GM12878 (cell line): Measurements from ENCODE around the gene NUP205. TPM values are rescaled to one million over a fixed set of nuclear protein-coding genes. Genes with fewer than 3 reads are reported as not detected.

Experiments used
- ATAC-seq: fragments of 200-7000 bp; cut with Tn5 transposase; 3 replicates; pipeline ENCODE4 v1.9.1; 2020; ENCODE audit warnings: mild to moderate bottlenecking, moderate library complexity
- BruUV-seq: library from RNA; stranded (reverse); fragments of 400-500 nt; replicated peaks from 2 replicates; lab custom pipeline; 2021; lab: Mats Ljungman, UMichigan
- CTCF ChIA-PET: fragments of 300-600 bp; sonication (Branson Sonifier 250); formaldehyde crosslinking; extraction: SDS; loops from one replicate; lab custom pipeline; 2021; ENCODE audit warnings: inconsistent platforms; lab: Yijun Ruan, JAX
- POLR2A ChIA-PET: fragments of 350-600 bp; formaldehyde crosslinking; extraction: SDS; loops from one replicate; lab custom pipeline; 2021; ENCODE audit warnings: inconsistent platforms; lab: Charles Lee
- RAD21 ChIA-PET: fragments of 300-600 bp; sonication (Branson Sonifier 250); formaldehyde crosslinking; loops from one replicate; lab custom pipeline; 2023; ENCODE audit warnings: antibody characterized with exemption; ENCODE audit not compliant: unreplicated experiment; lab: Charles Lee
- SMC1A ChIA-PET: fragments of 300-600 bp; sonication (Branson Sonifier 250); formaldehyde crosslinking; loops from one replicate; lab custom pipeline; 2023; ENCODE audit not compliant: unreplicated experiment, uncharacterized antibody; lab: Charles Lee
- DNase-seq: peaks from one replicate; pipeline ENCODE4 v3.0.0-alpha.2; 2011; ENCODE audit warnings: low read depth, low spot score
- FAIRE-seq: peaks from 3 replicates; lab custom pipeline; 2011; peaks lifted over from hg19 to GRCh38; lab: Jason Lieb, UNC
- H2AFZ ChIP-seq: 2 replicates; pipeline ENCODE4 v1.6.0; 2011; ENCODE audit warnings: low read depth, low read length, control low read depth; ENCODE audit not compliant: control insufficient read depth
- H3K27ac ChIP-seq: 2 replicates; pipeline ENCODE4 v1.5.1; 2011; ENCODE audit warnings: control low read depth; ENCODE audit not compliant: control insufficient read depth, insufficient read depth
- H3K27me3 ChIP-seq, 2 experiments: replicated peaks in 1 of 2; 2 replicates each; pipeline versions ENCODE4 v1.6.0 to v1.6.1; 2011; ENCODE audit warnings: low read length in 1 of 2; ENCODE audit not compliant: control insufficient read depth in 2 of 2, insufficient read depth in 2 of 2
- H3K36me3 ChIP-seq, 2 experiments: 2 replicates each; pipeline ENCODE4 v1.5.1; 2011; ENCODE audit warnings: low read length in 1 of 2; ENCODE audit not compliant: control insufficient read depth in 2 of 2, insufficient read depth in 2 of 2
- H3K4me1 ChIP-seq: 2 replicates; pipeline ENCODE4 v1.6.1; 2011; ENCODE audit warnings: mild to moderate bottlenecking, low read length, moderate library complexity, mixed read lengths; ENCODE audit not compliant: control insufficient read depth, insufficient read depth
- H3K4me2 ChIP-seq: 2 replicates; pipeline ENCODE4 v1.6.0; 2011; ENCODE audit warnings: control low read depth; ENCODE audit not compliant: control insufficient read depth, insufficient read depth
- H3K4me3 ChIP-seq: fragments of 200-600 bp; sonication (generic); 2 replicates; pipeline ENCODE4 v1.5.1; 2016
- H3K79me2 ChIP-seq: 2 replicates; pipeline ENCODE4 v1.6.0; 2011; ENCODE audit warnings: low read length; ENCODE audit not compliant: control insufficient read depth, insufficient read depth
- H3K9ac ChIP-seq: 2 replicates; pipeline ENCODE4 v1.8.0; 2011; ENCODE audit warnings: low read length, control low read depth, mixed read lengths; ENCODE audit not compliant: control insufficient read depth, insufficient read depth
- H3K9me3 ChIP-seq: replicated peaks from 3 replicates; pipeline ENCODE4 v1.5.1; 2011; ENCODE audit warnings: mild to moderate bottlenecking, low read length; ENCODE audit not compliant: control insufficient read depth, insufficient read depth
- H4K20me1 ChIP-seq: 2 replicates; pipeline ENCODE4 v1.6.0; 2011; ENCODE audit not compliant: control insufficient read depth, insufficient read depth
- IRF3 ChIP-seq: fragments of 450-650 bp; IDR thresholded peaks from 2 replicates; pipeline ENCODE4 v1.6.1; 2014; ENCODE audit warnings: mild to moderate bottlenecking
- POLR2AphosphoS5 ChIP-seq: IDR thresholded peaks from 2 replicates; pipeline ENCODE4 v1.6.1; 2011; ENCODE audit warnings: mild to moderate bottlenecking, low read length, inconsistent platforms
- SIX5 ChIP-seq: IDR thresholded peaks from 2 replicates; pipeline ENCODE4 v1.6.1; 2011; ENCODE audit warnings: mild to moderate bottlenecking, low read depth, low read length, moderate library complexity; ENCODE audit not compliant: severe bottlenecking
- TCF7 ChIP-seq: IDR thresholded peaks from 2 replicates; pipeline ENCODE4 v1.6.1; 2014; ENCODE audit warnings: antibody characterized with exemption, borderline replicate concordance
- ZNF592 ChIP-seq: fragments of 450-650 bp; IDR thresholded peaks from 2 replicates; pipeline ENCODE4 v1.6.1; 2017; ENCODE audit warnings: mild to moderate bottlenecking, moderate library complexity
- WGBS: methylation state at CpG from one replicate; pipeline ENCODE4 v1.1.6; 2016; ENCODE audit warnings: low lambda C conversion rate; ENCODE audit not compliant: insufficient replicate concordance, insufficient coverage; ENCODE audit errors: missing lambda C conversion rate; 5-methylcytosine and 5-hydroxymethylcytosine counted together
- in situ Hi-C: fragments of 300-500 bp; cut with MboI; formaldehyde crosslinking; loops from 9 replicates; pipeline ENCODE4 v1.14.3; 2018; ENCODE audit warnings: mixed read lengths
- intact Hi-C: fragments of 100-400 bp; cut with micrococcal nuclease; formaldehyde crosslinking; loops from one replicate; pipeline ENCODE4 v1.14.2; 2022; ENCODE audit not compliant: unreplicated experiment
- polyA plus RNA-seq, 11 experiments: library from polyadenylated mRNA; depleted of rRNA in 4 of 11; unstranded in 6 of 11; stranded (reverse) in 5 of 11; fragments of >200 nt; fragmentation: Nextera tagmentation in 4 of 11; fragmentation: Illumina TruSeq in 1 of 11; extraction: Ambion mirVana in 4 of 11; extraction: Trizol in 1 of 11; gene quantifications; 1 replicate in 1 of 11; 2 replicates in 10 of 11; pipeline versions ENCODE4 v1.2.1 to v1.2.3, GENCODE V29; 2011 to 2016; ENCODE audit warnings: inconsistent platforms in 2 of 11, missing spikeins in 2 of 11, low read depth in 1 of 11
- total RNA-seq, 4 experiments: library from RNA; depleted of rRNA in 3 of 4; stranded (reverse); fragments of >200 nt in 3 of 4; fragmentation: Illumina TruSeq in 1 of 4; extraction: Trizol in 1 of 4; gene quantifications; 2 replicates each; pipeline versions ENCODE4 v1.2.1 to v1.2.3, GENCODE V29; 2013 to 2021
- TF ChIP-seq, protein P1 (sequence below): fragments of 450-650 bp; IDR thresholded peaks from 2 replicates; pipeline ENCODE4 v1.6.1; 2016; ENCODE audit warnings: mild to moderate bottlenecking, moderate library complexity, borderline replicate concordance
- TF ChIP-seq, protein P2 (sequence below): fragments of 450-650 bp; conservative IDR thresholded peaks from 2 replicates; pipeline ENCODE4 v1.6.1; 2017; ENCODE audit warnings: mild to moderate bottlenecking, moderate library complexity

Gene NUP205
- total and polyA plus RNA-seq, 10 of the 15 experiments (the other 5 are each of a cell fraction or from before 2014, with no cell fraction given), result 41.4 to 110 (median 85.9) TPM

DNA sequence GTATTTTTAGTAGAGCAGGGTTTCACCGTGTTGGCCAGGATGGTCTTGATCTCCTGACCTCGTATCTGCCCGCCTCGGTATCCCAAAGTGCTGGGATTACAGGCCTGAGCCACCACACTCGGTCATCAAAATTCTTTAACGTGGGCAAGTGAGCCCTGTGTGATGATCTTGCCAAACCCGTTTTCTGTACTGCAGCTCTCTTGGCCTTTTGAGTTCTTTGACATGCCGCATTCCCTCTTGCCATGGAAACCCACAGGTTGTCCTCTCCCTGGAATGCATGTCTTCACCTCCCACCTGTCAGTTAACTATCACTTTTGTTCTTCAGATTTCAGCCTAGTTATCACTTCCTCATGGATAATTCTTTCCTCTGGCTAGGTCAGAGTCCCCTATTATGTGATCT lies 5.0 kb downstream of the NUP205 start (continued):
- TF ChIP-seq, protein P1, sequence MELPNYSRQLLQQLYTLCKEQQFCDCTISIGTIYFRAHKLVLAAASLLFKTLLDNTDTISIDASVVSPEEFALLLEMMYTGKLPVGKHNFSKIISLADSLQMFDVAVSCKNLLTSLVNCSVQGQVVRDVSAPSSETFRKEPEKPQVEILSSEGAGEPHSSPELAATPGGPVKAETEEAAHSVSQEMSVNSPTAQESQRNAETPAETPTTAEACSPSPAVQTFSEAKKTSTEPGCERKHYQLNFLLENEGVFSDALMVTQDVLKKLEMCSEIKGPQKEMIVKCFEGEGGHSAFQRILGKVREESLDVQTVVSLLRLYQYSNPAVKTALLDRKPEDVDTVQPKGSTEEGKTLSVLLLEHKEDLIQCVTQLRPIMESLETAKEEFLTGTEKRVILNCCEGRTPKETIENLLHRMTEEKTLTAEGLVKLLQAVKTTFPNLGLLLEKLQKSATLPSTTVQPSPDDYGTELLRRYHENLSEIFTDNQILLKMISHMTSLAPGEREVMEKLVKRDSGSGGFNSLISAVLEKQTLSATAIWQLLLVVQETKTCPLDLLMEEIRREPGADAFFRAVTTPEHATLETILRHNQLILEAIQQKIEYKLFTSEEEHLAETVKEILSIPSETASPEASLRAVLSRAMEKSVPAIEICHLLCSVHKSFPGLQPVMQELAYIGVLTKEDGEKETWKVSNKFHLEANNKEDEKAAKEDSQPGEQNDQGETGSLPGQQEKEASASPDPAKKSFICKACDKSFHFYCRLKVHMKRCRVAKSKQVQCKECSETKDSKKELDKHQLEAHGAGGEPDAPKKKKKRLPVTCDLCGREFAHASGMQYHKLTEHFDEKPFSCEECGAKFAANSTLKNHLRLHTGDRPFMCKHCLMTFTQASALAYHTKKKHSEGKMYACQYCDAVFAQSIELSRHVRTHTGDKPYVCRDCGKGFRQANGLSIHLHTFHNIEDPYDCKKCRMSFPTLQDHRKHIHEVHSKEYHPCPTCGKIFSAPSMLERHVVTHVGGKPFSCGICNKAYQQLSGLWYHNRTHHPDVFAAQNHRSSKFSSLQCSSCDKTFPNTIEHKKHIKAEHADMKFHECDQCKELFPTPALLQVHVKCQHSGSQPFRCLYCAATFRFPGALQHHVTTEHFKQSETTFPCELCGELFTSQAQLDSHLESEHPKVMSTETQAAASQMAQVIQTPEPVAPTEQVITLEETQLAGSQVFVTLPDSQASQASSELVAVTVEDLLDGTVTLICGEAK, result no peak
- TF ChIP-seq TCF7 (no peak), IRF3 (no peak)

DNA sequence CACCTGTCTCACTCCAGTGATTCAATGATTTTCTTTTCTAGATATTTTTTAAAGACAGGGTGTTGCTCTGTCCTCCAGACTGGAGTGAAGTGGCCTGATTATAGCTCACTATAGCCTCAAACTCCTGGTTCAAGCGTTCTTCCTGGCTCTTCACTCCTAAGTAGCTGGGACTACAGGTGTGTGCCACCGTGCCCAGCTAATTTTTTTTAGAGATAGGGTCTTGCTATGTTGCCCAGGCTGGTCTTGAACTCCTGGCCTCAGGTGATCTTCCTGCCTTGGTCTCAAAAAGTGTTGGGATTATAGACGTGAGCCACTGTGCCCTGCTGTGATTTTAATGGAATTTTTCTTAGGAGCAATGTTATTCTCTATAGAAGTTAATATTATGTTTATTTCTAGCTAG lies 14.1 kb downstream of the NUP205 start:
- Histone ChIP-seq H3K4me1 (peaks cover 6% of the 10 kb centered on the region), H3K79me2 (peaks cover 16% of the 10 kb centered on the region), H3K27ac (no peak overlapping the region), H3K9ac (no peak overlapping the region), H3K4me2 (no peak overlapping the region), H2AFZ (no peak overlapping the region), H3K36me3 (peaks cover 9 to 23% of the 10 kb centered on the region in 2 experiments), H4K20me1 (no peaks in the 10 kb centered on the region), H3K9me3 (peaks cover 5% of the 10 kb centered on the region), H3K27me3 (no peaks in the 10 kb centered on the region), H3K4me3 (no peak overlapping the region)
- FAIRE-seq (no peak), DNase-seq (no peak), ATAC-seq (no peak)
- intact Hi-C loops (no loop called here), in situ Hi-C loops (no loop called here)
- ChIA-PET SMC1A (interaction anchor here (1.1 to 2.6 kb wide), 2 partner anchors 14 to 74 kb away, joined by 6 read pairs; no protein-coding TSS in a partner anchor), POLR2A (no interaction called here), CTCF (interaction anchor here (0.6 to 2.1 kb wide), 5 partner anchors 9 to 73 kb away, joined by 3 to 8 read pairs (median 4); no protein-coding TSS in a partner anchor), RAD21 (no interaction called here)
- no TSS peak for BruUV-seq
- WGBS, result 98% methylated on average over 3 of the region's 3 CpGs
- TF ChIP-seq, protein P2, sequence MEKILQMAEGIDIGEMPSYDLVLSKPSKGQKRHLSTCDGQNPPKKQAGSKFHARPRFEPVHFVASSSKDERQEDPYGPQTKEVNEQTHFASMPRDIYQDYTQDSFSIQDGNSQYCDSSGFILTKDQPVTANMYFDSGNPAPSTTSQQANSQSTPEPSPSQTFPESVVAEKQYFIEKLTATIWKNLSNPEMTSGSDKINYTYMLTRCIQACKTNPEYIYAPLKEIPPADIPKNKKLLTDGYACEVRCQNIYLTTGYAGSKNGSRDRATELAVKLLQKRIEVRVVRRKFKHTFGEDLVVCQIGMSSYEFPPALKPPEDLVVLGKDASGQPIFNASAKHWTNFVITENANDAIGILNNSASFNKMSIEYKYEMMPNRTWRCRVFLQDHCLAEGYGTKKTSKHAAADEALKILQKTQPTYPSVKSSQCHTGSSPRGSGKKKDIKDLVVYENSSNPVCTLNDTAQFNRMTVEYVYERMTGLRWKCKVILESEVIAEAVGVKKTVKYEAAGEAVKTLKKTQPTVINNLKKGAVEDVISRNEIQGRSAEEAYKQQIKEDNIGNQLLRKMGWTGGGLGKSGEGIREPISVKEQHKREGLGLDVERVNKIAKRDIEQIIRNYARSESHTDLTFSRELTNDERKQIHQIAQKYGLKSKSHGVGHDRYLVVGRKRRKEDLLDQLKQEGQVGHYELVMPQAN, result no peak
- TF ChIP-seq SIX5 (no peak), ZNF592 (no peak), POLR2AphosphoS5 (no peak)
